ENCODE data around the gene BTNL3.

BTNL3 gene

GRCh38 chr5:181047921-181048320 is 59.3 kb downstream of the BTNL3 start:
- no peak for DNase-seq (ENCODE audit: low spot score)

GRCh38 chr5:181050016-181050415 is 61.4 kb downstream of the BTNL3 start:
- DNase-seq (ENCODE audit: low spot score) = no peak

GRCh38 chr5:181051841-181052671 is 63.4 kb downstream of the BTNL3 start:
- no peak for DNase-seq (ENCODE audit: low spot score)

GRCh38 chr5:181052672-181053487 is 64.2 kb downstream of the BTNL3 start:
- no peak for DNase-seq (ENCODE audit: low spot score)

- no peak for DNase-seq (ENCODE audit: low spot score)
These were observed 65.0 kb downstream of the BTNL3 start for GRCh38 chr5:181053488-181054121.

GRCh38 chr5:181054138-181054537 is 65.5 kb downstream of the BTNL3 start:
- DNase-seq (ENCODE audit: low spot score) = no peak

GRCh38 chr5:181054871-181055459 is 66.3 kb downstream of the BTNL3 start:
- DNase-seq (ENCODE audit: low spot score) = no peak

All from AG08395 (cell line).